GM18519 (cell line): ENCODE results near the gene DNAH10.

Experiments used
- ATAC-seq: cut with Tn5 transposase; IDR thresholded peaks from one replicate; pipeline ENCODE4 v1.9.1; 2021; ENCODE audit warnings: mild to moderate bottlenecking, moderate library complexity; ENCODE audit not compliant: unreplicated experiment, low FRiP score

The DNAH10 gene

GRCh38 chr12:123928274-123928865 lies 166.3 kb downstream of the DNAH10 start:
- no peak for ATAC-seq

GRCh38 chr12:123928897-123929296 lies 166.8 kb downstream of the DNAH10 start:
- no peak for ATAC-seq

- ATAC-seq: no peak
Observed at GRCh38 chr12:123929946-123930583, 168.0 kb downstream of the DNAH10 start.

GRCh38 chr12:123931686-123932321 lies 169.7 kb downstream of the DNAH10 start:
- ATAC-seq: no peak

GRCh38 chr12:123933214-123933613 lies 171.1 kb downstream of the DNAH10 start:
- no peak for ATAC-seq

- no peak for ATAC-seq
Observed at GRCh38 chr12:123934016-123934620, 172.0 kb downstream of the DNAH10 start.

- no peak for ATAC-seq
Observed at GRCh38 chr12:123934829-123935228, 172.7 kb downstream of the DNAH10 start.

- ATAC-seq: no peak
Observed at GRCh38 chr12:123935956-123936355, 173.9 kb downstream of the DNAH10 start.

GRCh38 chr12:123936471-123936870 lies 174.4 kb downstream of the DNAH10 start:
- no peak for ATAC-seq

- no peak for ATAC-seq
Observed at GRCh38 chr12:123936956-123937706, 175.0 kb downstream of the DNAH10 start.

- no peak for ATAC-seq
Observed at GRCh38 chr12:123937707-123938591, 175.8 kb downstream of the DNAH10 start.

- ATAC-seq: no peak
Observed at GRCh38 chr12:123938679-123939480, 176.8 kb downstream of the DNAH10 start.

- ATAC-seq: no peak
Observed at GRCh38 chr12:123939716-123940626, 177.9 kb downstream of the DNAH10 start.

GRCh38 chr12:123940627-123940966 lies 178.5 kb downstream of the DNAH10 start:
- no peak for ATAC-seq

GRCh38 chr12:123941000-123941399 lies 178.9 kb downstream of the DNAH10 start:
- ATAC-seq: no peak

- no peak for ATAC-seq
Observed at GRCh38 chr12:123941624-123942237, 179.6 kb downstream of the DNAH10 start.

- ATAC-seq: no peak
Observed at GRCh38 chr12:123942238-123942653, 180.1 kb downstream of the DNAH10 start.
